NK-92 (cell line): ENCODE results near the gene NAA30.

Experiments used
- DNase-seq: peaks from one replicate; lab custom pipeline; 2025; ENCODE audit not compliant: unreplicated experiment; lab: John Stamatoyannopoulos, UW

Gene NAA30

GRCh38 chr14:57392830-57393229 is 2.4 kb downstream of the NAA30 start:
- DNase-seq = no peak

- no peak for DNase-seq
Observed at GRCh38 chr14:57400556-57401494, 10.4 kb downstream of the NAA30 start.

GRCh38 chr14:57401501-57401900 is 11.1 kb downstream of the NAA30 start:
- no peak for DNase-seq

GRCh38 chr14:57402173-57402852 is 11.9 kb downstream of the NAA30 start:
- no peak for DNase-seq

- no peak for DNase-seq
Observed at GRCh38 chr14:57403521-57403864, 13.1 kb downstream of the NAA30 start.

- no peak for DNase-seq
Observed at GRCh38 chr14:57405562-57405961, 15.2 kb downstream of the NAA30 start.

- DNase-seq = no peak
Observed at GRCh38 chr14:57408037-57408436, 17.7 kb downstream of the NAA30 start.

GRCh38 chr14:57408634-57409033 is 18.2 kb downstream of the NAA30 start:
- DNase-seq = no peak

- DNase-seq = no peak
Observed at GRCh38 chr14:57412341-57412740, 22.0 kb downstream of the NAA30 start.

GRCh38 chr14:57413849-57414248 is 23.5 kb downstream of the NAA30 start:
- DNase-seq = no peak

GRCh38 chr14:57417228-57417627 is 26.8 kb downstream of the NAA30 start:
- DNase-seq = no peak

GRCh38 chr14:57418999-57419398 is 28.6 kb downstream of the NAA30 start:
- DNase-seq = no peak

- DNase-seq = no peak
Observed at GRCh38 chr14:57420033-57420432, 29.6 kb downstream of the NAA30 start.

GRCh38 chr14:57420986-57421385 is 30.6 kb downstream of the NAA30 start:
- DNase-seq = no peak

- no peak for DNase-seq
Observed at GRCh38 chr14:57435923-57436322, 45.5 kb downstream of the NAA30 start.

- DNase-seq = no peak
Observed at GRCh38 chr14:57461777-57462320, 71.5 kb downstream of the NAA30 start.

GRCh38 chr14:57462551-57462950 is 72.2 kb downstream of the NAA30 start:
- no peak for DNase-seq

- no peak for DNase-seq
Observed at GRCh38 chr14:57464008-57464730, 73.8 kb downstream of the NAA30 start.
